ENCODE measurements around the gene MXRA5.
"Not testable (repeated sequence)": the region's sequence is repeated elsewhere in the genome, so short reads cannot be mapped to it uniquely, and the experiment has no call there.

MXRA5 gene, protein sequence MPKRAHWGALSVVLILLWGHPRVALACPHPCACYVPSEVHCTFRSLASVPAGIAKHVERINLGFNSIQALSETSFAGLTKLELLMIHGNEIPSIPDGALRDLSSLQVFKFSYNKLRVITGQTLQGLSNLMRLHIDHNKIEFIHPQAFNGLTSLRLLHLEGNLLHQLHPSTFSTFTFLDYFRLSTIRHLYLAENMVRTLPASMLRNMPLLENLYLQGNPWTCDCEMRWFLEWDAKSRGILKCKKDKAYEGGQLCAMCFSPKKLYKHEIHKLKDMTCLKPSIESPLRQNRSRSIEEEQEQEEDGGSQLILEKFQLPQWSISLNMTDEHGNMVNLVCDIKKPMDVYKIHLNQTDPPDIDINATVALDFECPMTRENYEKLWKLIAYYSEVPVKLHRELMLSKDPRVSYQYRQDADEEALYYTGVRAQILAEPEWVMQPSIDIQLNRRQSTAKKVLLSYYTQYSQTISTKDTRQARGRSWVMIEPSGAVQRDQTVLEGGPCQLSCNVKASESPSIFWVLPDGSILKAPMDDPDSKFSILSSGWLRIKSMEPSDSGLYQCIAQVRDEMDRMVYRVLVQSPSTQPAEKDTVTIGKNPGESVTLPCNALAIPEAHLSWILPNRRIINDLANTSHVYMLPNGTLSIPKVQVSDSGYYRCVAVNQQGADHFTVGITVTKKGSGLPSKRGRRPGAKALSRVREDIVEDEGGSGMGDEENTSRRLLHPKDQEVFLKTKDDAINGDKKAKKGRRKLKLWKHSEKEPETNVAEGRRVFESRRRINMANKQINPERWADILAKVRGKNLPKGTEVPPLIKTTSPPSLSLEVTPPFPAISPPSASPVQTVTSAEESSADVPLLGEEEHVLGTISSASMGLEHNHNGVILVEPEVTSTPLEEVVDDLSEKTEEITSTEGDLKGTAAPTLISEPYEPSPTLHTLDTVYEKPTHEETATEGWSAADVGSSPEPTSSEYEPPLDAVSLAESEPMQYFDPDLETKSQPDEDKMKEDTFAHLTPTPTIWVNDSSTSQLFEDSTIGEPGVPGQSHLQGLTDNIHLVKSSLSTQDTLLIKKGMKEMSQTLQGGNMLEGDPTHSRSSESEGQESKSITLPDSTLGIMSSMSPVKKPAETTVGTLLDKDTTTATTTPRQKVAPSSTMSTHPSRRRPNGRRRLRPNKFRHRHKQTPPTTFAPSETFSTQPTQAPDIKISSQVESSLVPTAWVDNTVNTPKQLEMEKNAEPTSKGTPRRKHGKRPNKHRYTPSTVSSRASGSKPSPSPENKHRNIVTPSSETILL (N-terminal part only)

DNA sequence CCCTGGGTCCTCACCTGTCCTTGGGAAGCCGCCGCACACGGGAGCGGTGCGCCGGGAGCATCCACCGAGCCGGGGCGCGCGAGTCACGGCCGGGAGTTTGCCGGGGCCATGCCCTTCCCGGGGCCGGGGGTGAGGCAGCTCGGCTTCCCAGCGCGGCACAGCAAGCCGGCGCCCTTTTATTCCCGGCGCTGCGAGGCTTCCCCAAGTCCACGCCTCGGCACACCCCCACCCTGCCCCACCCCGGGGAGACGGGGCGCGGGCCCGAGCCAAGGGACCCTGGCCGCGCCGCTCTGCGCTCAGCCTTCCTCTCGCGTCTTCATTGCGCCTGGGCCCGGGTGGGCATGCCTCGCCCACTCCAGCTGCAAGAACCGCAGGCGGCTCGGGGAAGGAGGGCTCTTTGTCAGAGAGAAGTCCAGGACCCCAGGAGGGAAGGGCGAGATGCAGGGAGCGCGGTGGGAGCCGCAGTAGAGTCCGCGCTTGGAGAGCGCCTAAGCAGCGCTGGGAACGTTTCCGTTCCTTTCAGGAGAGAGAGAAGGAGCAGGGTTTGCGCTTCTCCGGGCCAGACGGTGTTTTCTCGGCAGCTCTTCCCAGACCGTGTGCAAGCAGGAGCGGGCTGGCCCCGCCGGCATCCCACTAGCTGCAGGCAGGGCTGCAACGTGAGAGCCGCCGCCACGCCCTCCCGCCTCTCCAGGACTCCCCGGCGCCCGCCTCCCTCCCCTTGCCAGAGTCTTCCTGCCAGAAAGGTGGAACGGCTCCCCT is at the start of gene MXRA5:
Gene MXRA5 (minus strand): TSS at position 152 of the 759 bp plus-strand sequence. CDS start 2,819 bp downstream, outside the sequence.
- no peak for DNase-seq

DNA sequence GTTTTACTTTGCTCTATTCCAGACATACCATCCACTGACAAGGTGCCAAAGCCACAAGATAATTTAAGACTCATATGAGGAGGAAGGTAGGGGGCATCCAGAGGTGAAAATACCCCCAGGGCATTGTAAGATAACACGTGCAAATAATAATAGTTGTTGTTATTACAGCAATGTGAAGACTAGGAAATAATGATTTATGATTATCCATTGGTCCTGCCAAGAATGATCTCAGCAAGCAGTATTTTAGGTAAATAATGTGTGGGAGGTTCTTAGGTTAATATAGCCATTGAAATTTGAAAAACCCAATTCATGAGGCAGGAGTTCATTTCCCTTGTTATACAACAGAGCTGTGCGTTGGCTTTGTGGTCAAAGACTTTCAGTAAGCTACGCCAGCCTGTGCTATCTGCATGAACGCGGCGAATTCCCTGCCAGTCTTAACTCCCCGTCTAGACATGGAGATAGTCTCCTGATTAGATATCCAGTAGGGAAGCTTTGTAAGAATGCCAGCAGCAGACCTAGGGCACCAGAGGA is 47.2 kb upstream of the MXRA5 start:
- peak; percentile 62 for DNase-seq

DNA sequence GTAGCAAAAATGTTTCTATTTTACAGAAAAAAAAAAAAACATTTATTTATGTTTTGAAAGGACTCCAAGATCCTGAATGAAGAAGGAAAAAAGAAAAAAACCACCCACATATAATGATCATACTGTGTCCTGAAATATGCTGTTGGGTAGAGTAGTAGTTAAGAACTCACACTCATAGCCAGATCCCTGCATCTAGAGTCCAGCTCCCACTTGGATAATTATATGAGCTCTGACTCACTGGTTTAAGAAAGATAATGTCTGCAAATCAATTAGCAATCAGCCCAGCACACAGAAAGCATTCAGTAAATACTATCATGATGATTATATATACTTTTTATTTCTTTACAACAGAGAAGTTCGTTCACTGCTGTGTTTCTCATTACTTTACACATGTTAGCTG is 46.7 kb upstream of the MXRA5 start:
- no peak for DNase-seq

GRCh38 chrX:3388457-3388856 is 42.0 kb upstream of the MXRA5 start:
- DNase-seq: no peak

DNA sequence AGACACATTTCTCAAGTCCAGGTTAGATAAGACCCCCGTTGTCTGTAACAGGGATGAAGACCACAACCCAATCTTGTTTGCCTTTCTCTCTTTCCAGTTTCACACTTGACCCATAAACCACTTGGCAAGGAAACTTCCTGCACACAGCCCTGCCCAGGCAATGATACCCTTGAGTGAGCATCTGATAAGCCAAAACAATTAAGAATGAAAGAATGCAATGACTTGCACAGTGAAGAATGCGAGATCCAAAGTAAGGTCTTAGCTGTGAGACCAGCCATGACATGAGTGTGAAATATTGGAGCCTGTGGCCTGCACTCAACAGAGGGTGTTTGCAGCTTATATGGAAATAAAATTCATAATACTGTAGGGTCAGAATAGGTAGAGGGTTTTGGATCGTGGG is 37.9 kb upstream of the MXRA5 start:
- peak; percentile 68 for DNase-seq

- no peak for DNase-seq
These were observed 34.2 kb upstream of the MXRA5 start for GRCh38 chrX:3380603-3381002.

GRCh38 chrX:3379111-3379510 is 32.7 kb upstream of the MXRA5 start:
- DNase-seq: no peak

DNA sequence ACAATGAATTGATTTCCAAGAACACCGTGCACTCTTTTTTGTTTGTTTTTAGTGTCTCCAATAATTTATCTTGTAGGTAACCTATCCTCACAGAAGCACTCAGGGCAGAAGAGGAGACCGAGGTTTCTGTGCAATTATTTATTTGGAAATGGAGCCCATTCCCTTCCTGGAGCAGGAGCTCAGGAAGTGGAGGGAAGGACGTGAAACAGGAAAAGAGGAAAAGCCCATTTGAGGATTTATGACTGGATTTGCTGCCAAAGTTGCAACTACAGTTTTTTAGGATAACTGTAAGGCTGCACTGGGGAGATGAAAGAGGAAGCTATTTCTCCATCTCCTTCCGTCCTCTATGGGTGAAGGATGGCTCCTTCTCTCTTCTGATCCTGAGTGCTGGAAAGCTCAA is 31.7 kb upstream of the MXRA5 start:
- no peak for DNase-seq

DNA sequence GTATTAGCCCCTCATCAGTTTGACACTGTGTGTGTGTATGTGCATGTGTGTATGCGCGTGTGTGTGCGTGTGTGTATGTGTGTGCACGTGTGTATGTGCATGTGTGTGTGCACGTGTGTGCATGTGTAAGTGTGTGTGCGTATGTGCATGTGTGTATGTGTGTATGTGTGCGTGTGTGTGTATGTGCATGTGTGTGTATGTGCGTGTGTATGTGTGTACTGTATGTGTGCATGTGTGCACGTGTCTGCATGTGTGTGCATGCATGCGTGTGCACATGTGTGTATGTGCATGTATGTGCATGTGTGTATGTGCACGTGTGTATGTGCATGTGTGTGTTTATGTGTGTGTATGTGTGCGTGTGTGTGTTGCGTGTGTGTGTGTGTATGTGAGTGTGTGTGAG is 31.1 kb upstream of the MXRA5 start:
- no peak for DNase-seq

GRCh38 chrX:3375878-3376508 is 29.5 kb upstream of the MXRA5 start:
- DNase-seq: not testable (repeated sequence)

DNA sequence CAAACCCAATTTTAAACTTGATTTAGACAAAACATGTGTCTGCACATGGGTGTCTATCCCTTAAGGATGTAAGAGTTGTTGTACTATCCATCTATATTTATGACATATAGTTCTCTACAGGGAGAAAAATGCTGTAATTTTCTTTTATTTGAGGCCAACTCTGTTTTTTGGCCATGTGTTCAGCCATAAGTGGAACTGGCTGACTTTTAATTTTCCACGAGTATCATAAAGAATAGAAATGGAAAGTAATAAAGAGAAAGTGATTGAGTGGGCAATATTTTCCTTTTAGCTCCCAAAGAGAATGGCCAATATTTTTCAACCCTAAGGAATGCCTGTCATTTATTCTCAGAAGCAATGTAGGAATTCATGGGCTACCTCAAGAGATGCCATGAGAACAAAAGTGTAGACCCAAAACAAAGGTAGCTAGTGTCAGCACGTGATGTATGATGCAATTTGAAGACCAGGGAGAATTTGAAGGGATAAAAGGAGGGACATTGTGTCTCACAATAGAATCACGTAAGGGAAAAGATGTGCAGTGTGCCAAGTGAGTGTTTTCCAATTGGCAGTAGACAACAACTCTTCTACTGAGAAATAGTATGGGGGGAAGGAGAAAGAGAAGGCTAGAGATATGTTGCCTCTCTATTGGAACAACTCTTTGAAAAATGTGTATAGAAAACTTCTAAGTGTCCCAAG is 27.8 kb upstream of the MXRA5 start:
- DNase-seq: no peak

- no peak for DNase-seq
These were observed 24.7 kb upstream of the MXRA5 start for GRCh38 chrX:3371163-3371562.

DNA sequence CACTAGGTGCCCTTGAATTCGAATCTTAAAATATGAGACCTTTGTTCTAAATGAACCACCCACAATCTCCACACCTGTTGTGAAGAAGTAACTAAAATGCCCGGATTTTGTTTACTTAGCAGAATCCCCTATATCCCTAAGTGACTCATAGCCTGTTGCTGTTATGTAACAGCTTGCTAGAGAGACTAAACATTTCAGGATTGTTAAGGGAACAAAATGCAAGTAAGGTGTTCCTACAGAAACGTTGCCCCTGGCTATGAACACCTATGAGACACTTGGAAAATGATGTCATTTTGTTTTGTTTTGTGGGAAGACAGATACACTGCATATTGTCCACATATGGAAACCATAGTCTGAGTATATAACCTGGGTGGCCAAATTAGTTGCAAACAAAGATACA is 24.2 kb upstream of the MXRA5 start:
- no peak for DNase-seq

- DNase-seq: no peak
These were observed 16.5 kb upstream of the MXRA5 start for GRCh38 chrX:3362956-3363355.

DNA sequence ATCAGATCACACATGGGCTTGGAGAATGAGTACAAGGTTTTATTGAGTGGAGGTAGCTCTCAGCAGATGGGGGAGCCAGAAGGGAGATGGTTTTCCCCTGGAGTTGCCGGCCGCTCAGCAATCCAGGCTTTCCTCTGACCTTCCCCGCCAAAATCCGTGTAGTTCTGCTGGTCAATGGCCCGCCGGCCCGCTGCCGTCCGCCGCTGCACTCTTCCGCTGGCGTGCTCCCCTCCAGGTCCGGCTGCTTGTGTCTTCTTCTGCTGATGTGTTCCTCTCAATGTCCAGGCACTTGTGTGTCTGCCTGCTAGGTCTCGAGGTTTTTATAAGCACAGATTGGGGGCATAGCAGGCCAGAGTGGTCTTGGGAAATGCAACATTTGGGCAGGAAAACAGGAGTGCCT is 14.4 kb upstream of the MXRA5 start:
- DNase-seq: no peak

DNA sequence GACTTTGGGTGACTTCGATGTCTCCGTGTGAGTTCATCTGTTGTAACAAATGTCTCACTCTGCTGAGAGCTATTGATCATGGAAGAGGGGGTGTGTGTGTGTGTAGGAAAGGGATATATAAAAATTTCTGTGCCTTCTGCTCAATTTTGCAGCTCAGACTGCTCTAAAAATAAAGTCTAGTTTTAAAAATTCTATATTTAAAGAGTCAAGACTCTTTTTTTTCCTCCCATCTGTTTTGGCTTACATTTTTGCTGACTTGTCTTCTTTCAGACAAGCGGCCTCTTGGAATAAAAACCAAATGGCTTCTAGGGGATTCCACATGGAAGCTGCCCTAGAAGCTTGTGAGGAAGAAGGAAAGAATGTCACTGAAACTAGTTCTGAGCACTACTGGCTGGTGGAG is 6.3 kb upstream of the MXRA5 start:
- not testable (repeated sequence) for DNase-seq

DNA sequence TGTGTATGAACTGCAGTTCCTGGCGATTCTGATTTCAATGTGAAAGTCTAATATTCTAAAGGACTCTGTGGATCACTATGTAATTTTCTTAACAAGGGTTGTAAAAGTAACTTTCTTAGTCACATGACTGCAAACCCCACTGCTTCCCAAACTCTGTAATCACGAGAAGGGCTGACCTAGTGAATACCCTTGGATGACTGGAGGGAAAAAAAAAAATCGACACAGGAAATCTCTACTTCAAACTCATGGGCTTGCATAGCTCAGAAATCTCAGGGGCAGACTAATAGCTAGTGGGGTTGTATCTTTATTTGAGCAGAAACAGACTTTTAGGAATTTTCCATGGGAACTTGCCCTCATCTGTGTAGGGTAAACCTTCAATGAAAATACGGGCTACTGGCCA is 4.8 kb upstream of the MXRA5 start:
- no peak for DNase-seq

DNA sequence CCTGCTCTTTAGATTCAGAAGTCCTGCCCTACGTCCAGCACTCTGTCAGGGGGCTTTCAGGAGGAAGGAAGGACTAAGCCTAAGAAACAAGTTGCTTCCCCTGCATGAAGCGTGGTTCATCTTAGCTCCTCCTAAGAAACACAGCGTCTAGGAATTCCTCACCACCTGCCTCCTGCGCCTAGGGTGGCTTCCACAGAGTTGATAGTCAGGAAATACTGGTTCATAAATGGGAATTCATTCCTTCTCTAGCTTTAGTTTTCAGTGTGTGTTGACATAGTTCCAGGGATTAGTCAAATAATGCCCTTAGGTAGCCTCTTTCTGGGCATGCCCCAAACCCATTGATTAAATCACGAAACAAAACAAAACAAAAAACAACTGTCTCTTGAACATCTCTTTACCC is 1.7 kb upstream of the MXRA5 start:
- DNase-seq: no peak

DNA sequence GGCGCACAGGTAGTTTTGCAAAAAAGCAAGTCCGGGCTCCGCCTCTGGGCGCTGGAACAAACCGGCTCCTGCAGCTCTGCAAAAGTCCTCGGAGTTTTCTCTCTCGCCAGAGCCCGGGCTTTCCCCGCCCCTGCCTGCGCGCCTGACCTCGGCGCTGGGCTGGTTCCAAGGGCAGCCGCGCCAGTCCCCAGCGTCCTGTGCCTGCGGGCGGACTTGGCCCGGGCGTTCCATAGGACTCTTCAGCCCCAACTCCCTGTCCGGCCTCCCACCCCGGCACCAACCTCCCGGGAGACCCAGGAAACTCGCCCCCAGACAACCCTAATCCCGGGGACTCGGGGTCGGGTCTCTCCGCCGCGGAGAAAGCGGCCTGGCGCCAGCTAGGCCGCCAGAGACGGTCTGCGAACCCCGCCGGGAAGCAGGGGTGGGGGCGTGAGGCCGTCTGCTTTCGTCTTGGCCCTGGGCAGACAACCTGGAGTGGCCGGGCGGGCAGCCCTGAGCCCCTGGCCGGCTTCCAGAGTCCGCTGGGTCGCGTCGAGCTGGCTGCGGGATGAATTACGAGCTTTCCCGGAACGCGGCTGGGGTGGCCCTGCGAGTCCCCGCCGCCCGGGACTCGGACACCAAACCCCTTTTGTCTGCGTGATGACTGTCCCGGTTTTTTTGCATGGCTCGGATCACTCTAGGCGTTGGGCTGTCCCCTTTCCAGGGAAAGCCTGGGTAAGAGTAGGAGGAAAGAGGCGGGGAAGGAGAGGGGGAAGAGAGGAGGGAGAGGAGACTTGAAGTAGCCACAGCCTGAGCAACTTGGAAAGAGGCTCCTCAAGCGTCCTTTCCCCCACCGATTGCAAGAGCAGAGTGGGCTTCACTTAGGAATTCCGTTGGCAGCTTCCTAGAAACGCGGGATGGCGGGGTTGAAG is 916 bp downstream of the MXRA5 start:
- DNase-seq: peak; percentile 3

- DNase-seq: not testable (repeated sequence)
These were observed 2.9 kb downstream of the MXRA5 start for GRCh38 chrX:3343569-3343968.

All from kidney glomerular epithelial cell (primary cell).